IPS DF 6.9 (cell line): ENCODE measurements around the gene TCF12.

Source experiments
- DNase-seq: peaks from one replicate; pipeline ENCODE4 v3.0.0-alpha.2; 2013; ENCODE audit warnings: low read depth, low spot score
- H3K27ac ChIP-seq: one replicate; pipeline ENCODE4 v1.5.1; 2013; ENCODE audit warnings: low read length, control low read depth
- H3K27me3 ChIP-seq: 2 replicates; pipeline ENCODE4 v1.6.1; 2013; ENCODE audit warnings: mild to moderate bottlenecking, low read length; ENCODE audit not compliant: control insufficient read depth, insufficient read depth
- H3K36me3 ChIP-seq: 2 replicates; pipeline ENCODE4 v1.6.1; 2013; ENCODE audit warnings: low read length; ENCODE audit not compliant: control insufficient read depth, insufficient read depth
- H3K4me1 ChIP-seq: 2 replicates; pipeline ENCODE4 v1.6.1; 2013; ENCODE audit warnings: low read length; ENCODE audit not compliant: control insufficient read depth, insufficient read depth
- H3K4me3 ChIP-seq: 2 replicates; pipeline ENCODE4 v1.5.1; 2013; ENCODE audit warnings: mild to moderate bottlenecking, low read length
- H3K9me3 ChIP-seq: 2 replicates; pipeline ENCODE4 v1.6.1; 2013; ENCODE audit warnings: low read length, inconsistent platforms; ENCODE audit not compliant: control insufficient read depth, insufficient read depth
- WGBS: extraction: QIAGEN DNeasy Blood & Tissue Kit; methylation state at CpG from one replicate; pipeline ENCODE4 v1.1.7; 2013; ENCODE audit warnings: mixed read lengths, missing lambda C conversion rate; ENCODE audit not compliant: insufficient read length, insufficient coverage; 5-methylcytosine and 5-hydroxymethylcytosine counted together

TCF12 gene

GRCh38 chr15:57059026-57059660 is 140.7 kb downstream of the TCF12 start:
- Histone ChIP-seq H3K4me1 (peaks cover 1% of the 10 kb centered on the region; the same call in 1 of the 2 replicates), H3K9me3 (no peaks in the 10 kb centered on the region), H3K4me3 (no peak overlapping the region), H3K27ac (no peak overlapping the region), H3K36me3 (no peaks in the 10 kb centered on the region), H3K27me3 (no peaks in the 10 kb centered on the region)
- no CpG with 5 or more reads among the region's 2 CpGs for WGBS
- no peak for DNase-seq

- DNase-seq: no peak
- no peaks in the 10 kb centered on the region for H3K9me3 ChIP-seq
- no peaks in the 10 kb centered on the region for H3K36me3 ChIP-seq
- H3K4me3 ChIP-seq: no peak overlapping the region
- peaks cover 1% of the 10 kb centered on the region; the same call in 1 of the 2 replicates for H3K4me1 ChIP-seq
- no peak overlapping the region for H3K27ac ChIP-seq
- H3K27me3 ChIP-seq: no peaks in the 10 kb centered on the region
- no CpG with 5 or more reads among the region's 2 CpGs for WGBS
Observed at GRCh38 chr15:57060799-57061198, 142.4 kb downstream of the TCF12 start.

GRCh38 chr15:57061281-57061680 is 142.8 kb downstream of the TCF12 start:
- Histone ChIP-seq H3K9me3 (no peaks in the 10 kb centered on the region), H3K27me3 (no peaks in the 10 kb centered on the region), H3K4me1 (peaks cover 1% of the 10 kb centered on the region; the same call in 1 of the 2 replicates), H3K4me3 (no peak overlapping the region), H3K36me3 (no peaks in the 10 kb centered on the region), H3K27ac (no peak overlapping the region)
- DNase-seq: no peak
- no CpG with 5 or more reads among the region's 2 CpGs for WGBS

- Histone ChIP-seq H3K4me3 (no peak overlapping the region), H3K36me3 (no peaks in the 10 kb centered on the region), H3K27ac (no peak overlapping the region), H3K9me3 (no peaks in the 10 kb centered on the region), H3K27me3 (no peaks in the 10 kb centered on the region), H3K4me1 (peaks cover 1% of the 10 kb centered on the region; the same call in 1 of the 2 replicates)
- DNase-seq: no peak
- WGBS: no CpG with 5 or more reads among the region's 2 CpGs
Observed at GRCh38 chr15:57061696-57062095, 143.3 kb downstream of the TCF12 start.

GRCh38 chr15:57064033-57064432 is 145.6 kb downstream of the TCF12 start:
- H3K27me3 ChIP-seq: no peaks in the 10 kb centered on the region
- DNase-seq: no peak
- no peaks in the 10 kb centered on the region for H3K9me3 ChIP-seq
- no peaks in the 10 kb centered on the region; the same call in none of the 2 replicates for H3K4me1 ChIP-seq
- H3K4me3 ChIP-seq: no peak overlapping the region
- no peak overlapping the region for H3K27ac ChIP-seq
- H3K36me3 ChIP-seq: no peaks in the 10 kb centered on the region

GRCh38 chr15:57069423-57069822 is 151.0 kb downstream of the TCF12 start:
- Histone ChIP-seq H3K27me3 (no peaks in the 10 kb centered on the region), H3K4me1 (no peaks in the 10 kb centered on the region; the same call in 1 of the 2 replicates), H3K27ac (no peak overlapping the region), H3K4me3 (no peak overlapping the region), H3K36me3 (no peaks in the 10 kb centered on the region), H3K9me3 (no peaks in the 10 kb centered on the region)
- WGBS: no CpG with 5 or more reads among the region's 2 CpGs
- DNase-seq: no peak

GRCh38 chr15:57070674-57071073 is 152.2 kb downstream of the TCF12 start:
- no CpG with 5 or more reads among the region's 1 CpG for WGBS
- Histone ChIP-seq H3K4me3 (no peak overlapping the region), H3K4me1 (no peaks in the 10 kb centered on the region; the same call in 1 of the 2 replicates), H3K36me3 (no peaks in the 10 kb centered on the region), H3K27me3 (no peaks in the 10 kb centered on the region), H3K9me3 (no peaks in the 10 kb centered on the region), H3K27ac (no peak overlapping the region)
- DNase-seq: no peak

GRCh38 chr15:57079446-57079845 is 161.0 kb downstream of the TCF12 start:
- WGBS: no CpG with 5 or more reads among the region's 5 CpGs
- Histone ChIP-seq H3K36me3 (no peaks in the 10 kb centered on the region), H3K9me3 (no peaks in the 10 kb centered on the region), H3K27ac (no peak overlapping the region), H3K4me3 (no peak overlapping the region), H3K27me3 (no peaks in the 10 kb centered on the region), H3K4me1 (no peaks in the 10 kb centered on the region)
- DNase-seq: no peak

GRCh38 chr15:57079931-57080620 is 161.6 kb downstream of the TCF12 start:
- H3K27me3 ChIP-seq: no peaks in the 10 kb centered on the region
- no peak overlapping the region for H3K27ac ChIP-seq
- no peak for DNase-seq
- no peaks in the 10 kb centered on the region for H3K4me1 ChIP-seq
- H3K36me3 ChIP-seq: no peaks in the 10 kb centered on the region
- WGBS: no CpG with 5 or more reads among the region's 4 CpGs
- no peaks in the 10 kb centered on the region for H3K9me3 ChIP-seq
- no peak overlapping the region for H3K4me3 ChIP-seq

- Histone ChIP-seq H3K27ac (no peak overlapping the region), H3K4me3 (no peak overlapping the region), H3K27me3 (no peaks in the 10 kb centered on the region), H3K36me3 (no peaks in the 10 kb centered on the region), H3K9me3 (no peaks in the 10 kb centered on the region), H3K4me1 (no peaks in the 10 kb centered on the region)
- WGBS: no CpG with 5 or more reads among the region's 3 CpGs
- DNase-seq: no peak
Observed at GRCh38 chr15:57082054-57082728, 163.7 kb downstream of the TCF12 start.
